ELR (cell line): ENCODE results near the gene GRIN2C.

Experiments
- DNase-seq: peaks from one replicate; pipeline ENCODE4 v3.0.0-alpha.2; 2015; ENCODE audit warnings: low read depth

GRIN2C gene

GRCh38 chr17:74821655-74822334 is 37.9 kb downstream of the GRIN2C start:
- no peak for DNase-seq

- no peak for DNase-seq
Observed at GRCh38 chr17:74819801-74820436, 39.8 kb downstream of the GRIN2C start.

- no peak for DNase-seq
Observed at GRCh38 chr17:74818291-74818938, 41.3 kb downstream of the GRIN2C start.

GRCh38 chr17:74816905-74817620 is 42.6 kb downstream of the GRIN2C start:
- no peak for DNase-seq

- peak; percentile 11 for DNase-seq
Observed at GRCh38 chr17:74815550-74816370, 43.9 kb downstream of the GRIN2C start.

GRCh38 chr17:74815067-74815466 is 44.6 kb downstream of the GRIN2C start:
- DNase-seq = no peak

- no peak for DNase-seq
Observed at GRCh38 chr17:74814453-74814852, 45.2 kb downstream of the GRIN2C start.

GRCh38 chr17:74812109-74813009 is 47.3 kb downstream of the GRIN2C start:
- DNase-seq = no peak

GRCh38 chr17:74810699-74811485 is 48.8 kb downstream of the GRIN2C start:
- DNase-seq = no peak

- DNase-seq = no peak
Observed at GRCh38 chr17:74808714-74809430, 50.8 kb downstream of the GRIN2C start.

- DNase-seq = no peak
Observed at GRCh38 chr17:74807925-74808324, 51.8 kb downstream of the GRIN2C start.

GRCh38 chr17:74807441-74807840 is 52.2 kb downstream of the GRIN2C start:
- DNase-seq = no peak

GRCh38 chr17:74806334-74806733 is 53.4 kb downstream of the GRIN2C start:
- no peak for DNase-seq

GRCh38 chr17:74805591-74805991 is 54.1 kb downstream of the GRIN2C start:
- DNase-seq = no peak

GRCh38 chr17:74804683-74805082 is 55.0 kb downstream of the GRIN2C start:
- DNase-seq = no peak

- DNase-seq = no peak
Observed at GRCh38 chr17:74803971-74804370, 55.7 kb downstream of the GRIN2C start.

GRCh38 chr17:74803388-74803930 is 56.2 kb downstream of the GRIN2C start:
- DNase-seq = no peak

- no peak for DNase-seq
Observed at GRCh38 chr17:74801896-74802295, 57.8 kb downstream of the GRIN2C start.

- no peak for DNase-seq
Observed at GRCh38 chr17:74800531-74800930, 59.2 kb downstream of the GRIN2C start.
